ENCODE results near the gene RIGI.

DNA sequence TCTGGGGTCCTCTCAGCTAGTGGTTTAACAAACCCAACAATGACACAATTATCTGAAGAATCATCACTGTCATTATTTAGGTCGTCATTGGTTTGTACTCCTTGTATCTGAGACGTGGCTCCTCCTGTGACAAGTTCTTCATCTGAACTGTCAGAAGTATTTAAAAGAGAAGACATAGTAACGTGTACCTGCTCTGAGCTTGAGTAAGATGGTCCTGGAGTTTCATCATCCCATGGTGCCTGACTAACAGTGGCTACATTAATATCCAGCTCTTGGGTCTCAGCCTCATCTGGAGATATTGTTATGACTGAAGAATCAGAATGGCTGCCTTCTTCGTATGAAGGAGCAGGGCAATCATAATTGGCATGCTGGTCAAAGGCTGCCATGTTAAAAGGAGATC is 17.1 kb upstream of the RIGI start:
- TF ChIP-seq, protein P1, sequence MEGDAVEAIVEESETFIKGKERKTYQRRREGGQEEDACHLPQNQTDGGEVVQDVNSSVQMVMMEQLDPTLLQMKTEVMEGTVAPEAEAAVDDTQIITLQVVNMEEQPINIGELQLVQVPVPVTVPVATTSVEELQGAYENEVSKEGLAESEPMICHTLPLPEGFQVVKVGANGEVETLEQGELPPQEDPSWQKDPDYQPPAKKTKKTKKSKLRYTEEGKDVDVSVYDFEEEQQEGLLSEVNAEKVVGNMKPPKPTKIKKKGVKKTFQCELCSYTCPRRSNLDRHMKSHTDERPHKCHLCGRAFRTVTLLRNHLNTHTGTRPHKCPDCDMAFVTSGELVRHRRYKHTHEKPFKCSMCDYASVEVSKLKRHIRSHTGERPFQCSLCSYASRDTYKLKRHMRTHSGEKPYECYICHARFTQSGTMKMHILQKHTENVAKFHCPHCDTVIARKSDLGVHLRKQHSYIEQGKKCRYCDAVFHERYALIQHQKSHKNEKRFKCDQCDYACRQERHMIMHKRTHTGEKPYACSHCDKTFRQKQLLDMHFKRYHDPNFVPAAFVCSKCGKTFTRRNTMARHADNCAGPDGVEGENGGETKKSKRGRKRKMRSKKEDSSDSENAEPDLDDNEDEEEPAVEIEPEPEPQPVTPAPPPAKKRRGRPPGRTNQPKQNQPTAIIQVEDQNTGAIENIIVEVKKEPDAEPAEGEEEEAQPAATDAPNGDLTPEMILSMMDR (IDR thresholded peaks at IDR 0.05; ENCODE audit: low read depth, low read length, poor library complexity, severe bottlenecking): no peak
- TF ChIP-seq EZH2phosphoT487 (IDR thresholded peaks at IDR 0.05; ENCODE audit: borderline replicate concordance, low read length): no peak
